NAMALWA (cell line): ENCODE measurements around the gene TSGA10IP.

Experiments
- DNase-seq: peaks from one replicate; pipeline ENCODE4 v3.0.0-alpha.2; 2015; ENCODE audit warnings: low spot score

TSGA10IP gene

GRCh38 chr11:65945430-65945911 is at the start of gene TSGA10IP:
TSS of gene TSGA10IP (plus strand) at chr11:65945480. CDS start at chr11:65945676, 196 bp downstream.
- DNase-seq, result no peak

- no peak for DNase-seq
Measured at GRCh38 chr11:65895482-65895981, 49.7 kb upstream of the TSGA10IP start.

GRCh38 chr11:65896034-65896999 is 49.0 kb upstream of the TSGA10IP start:
- no peak for DNase-seq

GRCh38 chr11:65897020-65897471 is 48.2 kb upstream of the TSGA10IP start:
- no peak for DNase-seq

GRCh38 chr11:65898656-65899355 is 46.5 kb upstream of the TSGA10IP start:
- DNase-seq, result no peak

GRCh38 chr11:65899356-65900124 is 45.7 kb upstream of the TSGA10IP start:
- no peak for DNase-seq

GRCh38 chr11:65900125-65900898 is 45.0 kb upstream of the TSGA10IP start, which contains the start of gene FOSL1:
TSS of gene FOSL1 (minus strand) at chr11:65900388. CDS start at chr11:65900339, 49 bp downstream.
- DNase-seq, result peak; percentile 81

- DNase-seq, result no peak
Measured at GRCh38 chr11:65900899-65901180, 44.4 kb upstream of the TSGA10IP start.

GRCh38 chr11:65903068-65903481 is 42.2 kb upstream of the TSGA10IP start:
- no peak for DNase-seq

- DNase-seq, result no peak
Measured at GRCh38 chr11:65903715-65904114, 41.6 kb upstream of the TSGA10IP start.

GRCh38 chr11:65906602-65907001 is 38.7 kb upstream of the TSGA10IP start:
- DNase-seq, result no peak

- no peak for DNase-seq
Measured at GRCh38 chr11:65907878-65908277, 37.4 kb upstream of the TSGA10IP start.

GRCh38 chr11:65911682-65912568 is 33.4 kb upstream of the TSGA10IP start:
- DNase-seq, result no peak

- no peak for DNase-seq
Measured at GRCh38 chr11:65912845-65913244, 32.4 kb upstream of the TSGA10IP start.

- no peak for DNase-seq
Measured at GRCh38 chr11:65915101-65915820, 30.0 kb upstream of the TSGA10IP start.

- DNase-seq, result no peak
Measured at GRCh38 chr11:65915821-65916251, 29.4 kb upstream of the TSGA10IP start.

GRCh38 chr11:65916391-65916790 is 28.9 kb upstream of the TSGA10IP start:
- DNase-seq, result no peak

GRCh38 chr11:65917077-65917433 is 28.2 kb upstream of the TSGA10IP start:
- no peak for DNase-seq

- no peak for DNase-seq
Measured at GRCh38 chr11:65917434-65918210, 27.7 kb upstream of the TSGA10IP start.
